A673 (cell line): Measurements from ENCODE around the gene MROH2A.

Source experiments
- EZH2 ChIP-seq: fragments of 200-600 bp; sonication (generic); IDR thresholded peaks from 2 replicates; pipeline ENCODE4 v1.6.1; 2017; ENCODE audit warnings: borderline replicate concordance, low read depth, mild to moderate bottlenecking, mixed read lengths, antibody characterized with exemption, low read length; ENCODE audit not compliant: poor library complexity, severe bottlenecking
- TF ChIP-seq, protein P1 (sequence below): fragments of 300-800, 200-600 bp; sonication (generic); conservative IDR thresholded peaks from 2 replicates; pipeline ENCODE4 v1.5.1; 2017; ENCODE audit warnings: low read depth, mild to moderate bottlenecking, antibody characterized with exemption, low read length, moderate library complexity, mixed read lengths

DNA sequence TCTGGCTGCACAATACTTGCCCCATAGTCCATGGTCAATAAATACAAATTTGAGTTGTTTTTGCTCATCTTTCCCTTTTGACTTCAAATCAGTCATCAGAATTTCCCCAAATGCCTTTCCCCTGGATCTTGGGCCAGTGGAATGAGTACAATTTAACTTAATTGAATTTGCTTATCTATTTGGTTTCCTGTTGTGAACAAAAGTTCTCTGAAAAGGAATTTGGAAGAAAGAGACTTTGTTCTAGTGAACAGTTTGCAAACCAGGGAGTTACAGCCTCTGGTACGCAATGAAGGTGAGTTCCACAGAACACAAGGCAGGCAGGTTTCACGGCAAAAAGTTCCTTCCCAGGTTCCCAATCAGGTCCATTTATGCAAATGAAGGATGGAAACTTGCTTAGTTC, 19.3 kb upstream of the MROH2A start:
- no peak for TF ChIP-seq EZH2
- TF ChIP-seq, protein P1, sequence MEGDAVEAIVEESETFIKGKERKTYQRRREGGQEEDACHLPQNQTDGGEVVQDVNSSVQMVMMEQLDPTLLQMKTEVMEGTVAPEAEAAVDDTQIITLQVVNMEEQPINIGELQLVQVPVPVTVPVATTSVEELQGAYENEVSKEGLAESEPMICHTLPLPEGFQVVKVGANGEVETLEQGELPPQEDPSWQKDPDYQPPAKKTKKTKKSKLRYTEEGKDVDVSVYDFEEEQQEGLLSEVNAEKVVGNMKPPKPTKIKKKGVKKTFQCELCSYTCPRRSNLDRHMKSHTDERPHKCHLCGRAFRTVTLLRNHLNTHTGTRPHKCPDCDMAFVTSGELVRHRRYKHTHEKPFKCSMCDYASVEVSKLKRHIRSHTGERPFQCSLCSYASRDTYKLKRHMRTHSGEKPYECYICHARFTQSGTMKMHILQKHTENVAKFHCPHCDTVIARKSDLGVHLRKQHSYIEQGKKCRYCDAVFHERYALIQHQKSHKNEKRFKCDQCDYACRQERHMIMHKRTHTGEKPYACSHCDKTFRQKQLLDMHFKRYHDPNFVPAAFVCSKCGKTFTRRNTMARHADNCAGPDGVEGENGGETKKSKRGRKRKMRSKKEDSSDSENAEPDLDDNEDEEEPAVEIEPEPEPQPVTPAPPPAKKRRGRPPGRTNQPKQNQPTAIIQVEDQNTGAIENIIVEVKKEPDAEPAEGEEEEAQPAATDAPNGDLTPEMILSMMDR, result no peak
